Measurements from ENCODE around the gene TMEM151A. TPM values are rescaled to one million over a fixed set of nuclear protein-coding genes. Genes with fewer than 3 reads are reported as not detected.
"Not testable (repeated sequence)": the region's sequence is repeated elsewhere in the genome, so short reads cannot be mapped to it uniquely, and the experiment has no call there.

Gene TMEM151A
- total and polyA plus RNA-seq, 9 donors = 0.04 TPM; not detected in 8

- DNase-seq = no peak
- H3K27ac ChIP-seq (ENCODE audit: low read length) = no peak overlapping the region
- H3K4me3 ChIP-seq (ENCODE audit: low read length) = no peak overlapping the region
- H3K27me3 ChIP-seq (ENCODE audit: control insufficient read depth, insufficient read depth, low read length) = peaks cover 4% of the 10 kb centered on the region
- no peaks in the 10 kb centered on the region for H3K36me3 ChIP-seq (ENCODE audit: control insufficient read depth, insufficient read depth, low read length)
- no peaks in the 10 kb centered on the region for H3K4me1 ChIP-seq (ENCODE audit: control insufficient read depth, insufficient read depth, low read length)
- WGBS (ENCODE audit: insufficient coverage) = 82% methylated on average over 9 of the region's 12 CpGs
- H3K9me3 ChIP-seq (replicated peaks; ENCODE audit: control insufficient read depth, low read depth, low read length) = no peaks in the 10 kb centered on the region
Observed at GRCh38 chr11:66302656-66303055, 11.0 kb downstream of the TMEM151A start.

GRCh38 chr11:66309475-66309874 lies 17.8 kb downstream of the TMEM151A start:
- Histone ChIP-seq H3K9me3 (replicated peaks; ENCODE audit: control insufficient read depth, low read depth, low read length) (no peaks in the 10 kb centered on the region), H3K4me3 (ENCODE audit: low read length) (no peak overlapping the region), H3K27ac (ENCODE audit: low read length) (no peak overlapping the region), H3K4me1 (ENCODE audit: control insufficient read depth, insufficient read depth, low read length) (peaks cover 22% of the 10 kb centered on the region), H3K36me3 (ENCODE audit: control insufficient read depth, insufficient read depth, low read length) (no peaks in the 10 kb centered on the region), H3K27me3 (ENCODE audit: control insufficient read depth, insufficient read depth, low read length) (peaks cover 14% of the 10 kb centered on the region)
- WGBS (ENCODE audit: insufficient coverage) = 43% methylated on average over 3 of the region's 3 CpGs
- DNase-seq = no peak

- H3K9me3 ChIP-seq (replicated peaks; ENCODE audit: control insufficient read depth, low read depth, low read length) = no peaks in the 10 kb centered on the region
- peaks cover 19% of the 10 kb centered on the region for H3K27me3 ChIP-seq (ENCODE audit: control insufficient read depth, insufficient read depth, low read length)
- no peak overlapping the region for H3K27ac ChIP-seq (ENCODE audit: low read length)
- WGBS (ENCODE audit: insufficient coverage) = no CpG with 5 or more reads among the region's 8 CpGs
- H3K4me1 ChIP-seq (ENCODE audit: control insufficient read depth, insufficient read depth, low read length) = peaks cover 29% of the 10 kb centered on the region
- H3K4me3 ChIP-seq (ENCODE audit: low read length) = no peak overlapping the region
- DNase-seq = no peak
- H3K36me3 ChIP-seq (ENCODE audit: control insufficient read depth, insufficient read depth, low read length) = no peaks in the 10 kb centered on the region
Observed at GRCh38 chr11:66310324-66310723, 18.6 kb downstream of the TMEM151A start.

- not testable (repeated sequence) for H3K4me3 ChIP-seq (ENCODE audit: low read length); H3K9me3 ChIP-seq (replicated peaks; ENCODE audit: control insufficient read depth, low read depth, low read length); H3K36me3 ChIP-seq (ENCODE audit: control insufficient read depth, insufficient read depth, low read length); DNase-seq; H3K27ac ChIP-seq (ENCODE audit: low read length)
- H3K27me3 ChIP-seq (ENCODE audit: control insufficient read depth, insufficient read depth, low read length) = peaks cover 19% of the 10 kb centered on the region
- 87% methylated on average over 5 of the region's 18 CpGs for WGBS (ENCODE audit: insufficient coverage)
- peaks cover 33% of the 10 kb centered on the region for H3K4me1 ChIP-seq (ENCODE audit: control insufficient read depth, insufficient read depth, low read length)
Observed at GRCh38 chr11:66310803-66311440, 19.2 kb downstream of the TMEM151A start.

- Histone ChIP-seq H3K4me1 (ENCODE audit: control insufficient read depth, insufficient read depth, low read length) (peaks cover 38% of the 10 kb centered on the region), H3K36me3 (ENCODE audit: control insufficient read depth, insufficient read depth, low read length) (no peaks in the 10 kb centered on the region), H3K9me3 (replicated peaks; ENCODE audit: control insufficient read depth, low read depth, low read length) (no peaks in the 10 kb centered on the region), H3K27me3 (ENCODE audit: control insufficient read depth, insufficient read depth, low read length) (peaks cover 19% of the 10 kb centered on the region), H3K27ac (ENCODE audit: low read length) (peak overlapping the region; percentile 97), H3K4me3 (ENCODE audit: low read length) (peak overlapping the region; percentile 62)
- DNase-seq = no peak
- 9% methylated on average over 14 of the region's 26 CpGs for WGBS (ENCODE audit: insufficient coverage)
Observed at GRCh38 chr11:66311470-66311964, 19.8 kb downstream of the TMEM151A start.

GRCh38 chr11:66311965-66312548 lies 20.4 kb downstream of the TMEM151A start:
- Histone ChIP-seq H3K4me3 (ENCODE audit: low read length) (peak overlapping the region; percentile 62), H3K27ac (ENCODE audit: low read length) (peak overlapping the region; percentile 97), H3K9me3 (replicated peaks; ENCODE audit: control insufficient read depth, low read depth, low read length) (no peaks in the 10 kb centered on the region), H3K27me3 (ENCODE audit: control insufficient read depth, insufficient read depth, low read length) (peaks cover 19% of the 10 kb centered on the region), H3K36me3 (ENCODE audit: control insufficient read depth, insufficient read depth, low read length) (no peaks in the 10 kb centered on the region), H3K4me1 (ENCODE audit: control insufficient read depth, insufficient read depth, low read length) (peaks cover 43% of the 10 kb centered on the region)
- peak; percentile 95 for DNase-seq
- under 1% methylated on average over 44 of the region's 44 CpGs for WGBS (ENCODE audit: insufficient coverage)

- H3K27me3 ChIP-seq (ENCODE audit: control insufficient read depth, insufficient read depth, low read length) = peaks cover 15% of the 10 kb centered on the region
Observed at GRCh38 chr11:66312549-66313320, 21.0 kb downstream of the TMEM151A start.

GRCh38 chr11:66313321-66314185 lies 21.9 kb downstream of the TMEM151A start:
- peaks cover 58% of the 10 kb centered on the region for H3K4me1 ChIP-seq (ENCODE audit: control insufficient read depth, insufficient read depth, low read length)
- WGBS (ENCODE audit: insufficient coverage) = 11% methylated on average over 29 of the region's 38 CpGs
- peak overlapping the region; percentile 46 for H3K4me3 ChIP-seq (ENCODE audit: low read length)
- H3K27ac ChIP-seq (ENCODE audit: low read length) = peak overlapping the region; percentile 97
- DNase-seq = peak; percentile 93
- H3K36me3 ChIP-seq (ENCODE audit: control insufficient read depth, insufficient read depth, low read length) = no peaks in the 10 kb centered on the region
- H3K27me3 ChIP-seq (ENCODE audit: control insufficient read depth, insufficient read depth, low read length) = peaks cover 15% of the 10 kb centered on the region
- no peaks in the 10 kb centered on the region for H3K9me3 ChIP-seq (replicated peaks; ENCODE audit: control insufficient read depth, low read depth, low read length)

More at GRCh38 chr11:66312549-66313320, 21.0 kb downstream of the TMEM151A start:
- H3K4me3 ChIP-seq (ENCODE audit: low read length) = peak overlapping the region; percentile 62
- peak; percentile 99 for DNase-seq
- H3K36me3 ChIP-seq (ENCODE audit: control insufficient read depth, insufficient read depth, low read length) = no peaks in the 10 kb centered on the region
- peak overlapping the region; percentile 97 for H3K27ac ChIP-seq (ENCODE audit: low read length)
- WGBS (ENCODE audit: insufficient coverage) = 1% methylated on average over 47 of the region's 52 CpGs
- peaks cover 50% of the 10 kb centered on the region for H3K4me1 ChIP-seq (ENCODE audit: control insufficient read depth, insufficient read depth, low read length)
- H3K9me3 ChIP-seq (replicated peaks; ENCODE audit: control insufficient read depth, low read depth, low read length) = no peaks in the 10 kb centered on the region

- DNase-seq = no peak
- Histone ChIP-seq H3K4me1 (ENCODE audit: control insufficient read depth, insufficient read depth, low read length) (peaks cover 64% of the 10 kb centered on the region), H3K36me3 (ENCODE audit: control insufficient read depth, insufficient read depth, low read length) (no peaks in the 10 kb centered on the region), H3K27me3 (ENCODE audit: control insufficient read depth, insufficient read depth, low read length) (peaks cover 15% of the 10 kb centered on the region), H3K27ac (ENCODE audit: low read length) (peak overlapping the region; percentile 97), H3K9me3 (replicated peaks; ENCODE audit: control insufficient read depth, low read depth, low read length) (no peaks in the 10 kb centered on the region), H3K4me3 (ENCODE audit: low read length) (peak overlapping the region; percentile 46)
- no CpG with 5 or more reads among the region's 1 CpG for WGBS (ENCODE audit: insufficient coverage)
Observed at GRCh38 chr11:66314186-66314501, 22.4 kb downstream of the TMEM151A start.
